WTC11 (cell line): ENCODE data around the gene STUB1. TPM values are rescaled to one million over a fixed set of nuclear protein-coding genes. Genes with fewer than 3 reads are reported as not detected.
"Not testable (repeated sequence)": the region's sequence is repeated elsewhere in the genome, so short reads cannot be mapped to it uniquely, and the experiment has no call there.

Experiments
- ATAC-seq: fragments of 200-7000 bp; cut with Tn5 transposase; 2 replicates; pipeline ENCODE4 v1.10.0; 2021; ENCODE audit warnings: mild to moderate bottlenecking, moderate library complexity
- CTCF ChIA-PET: fragments of 300-600 bp; sonication (Branson Sonifier 250); formaldehyde crosslinking; loops from one replicate; lab custom pipeline; 2021; ENCODE audit warnings: antibody characterized with exemption; lab: Charles Lee
- POLR2A ChIA-PET: fragments of 350-600 bp; sonication (Branson Sonifier 250); formaldehyde crosslinking; loops from one replicate; lab custom pipeline; 2021; ENCODE audit warnings: antibody characterized with exemption; lab: Charles Lee
- DNase-seq: peaks from one replicate; pipeline ENCODE4 v3.0.0; 2021; ENCODE audit warnings: low spot score
- H3K27ac Mint-ChIP-seq: 2 replicates; pipeline ENCODE4 v1.8.0; 2021; ENCODE audit warnings: mixed read lengths
- H3K27me3 Mint-ChIP-seq: 2 replicates; pipeline ENCODE4 v1.8.0; 2021; ENCODE audit warnings: low read depth, mild to moderate bottlenecking, moderate library complexity, mixed read lengths
- H3K36me3 Mint-ChIP-seq: 2 replicates; pipeline ENCODE4 v1.8.0; 2021; ENCODE audit warnings: mixed read lengths
- H3K4me1 Mint-ChIP-seq: 2 replicates; pipeline ENCODE4 v1.8.0; 2022; ENCODE audit warnings: mixed read lengths
- H3K4me3 Mint-ChIP-seq: 2 replicates; pipeline ENCODE4 v1.8.0; 2021; ENCODE audit warnings: mild to moderate bottlenecking, moderate library complexity, mixed read lengths
- H3K9me3 Mint-ChIP-seq: 2 replicates; pipeline ENCODE4 v1.8.0; 2021; ENCODE audit warnings: mixed read lengths
- CBFB ChIP-seq: sonication (generic); formaldehyde crosslinking; IDR thresholded peaks from 2 replicates; pipeline ENCODE4 v1.8.1; 2022; ENCODE audit warnings: mild to moderate bottlenecking, low read depth, missing genetic modification reagents
- CREB1 ChIP-seq: sonication (generic); formaldehyde crosslinking; IDR thresholded peaks from 2 replicates; pipeline ENCODE4 v1.8.0; 2023; ENCODE audit warnings: mild to moderate bottlenecking, missing genetic modification reagents
- CTCF ChIP-seq: fragments of 200-600 bp; IDR thresholded peaks from 2 replicates; pipeline ENCODE4 v1.8.0; 2022; ENCODE audit warnings: antibody characterized with exemption
- ELF4 ChIP-seq: sonication (generic); formaldehyde crosslinking; IDR thresholded peaks from 2 replicates; pipeline ENCODE4 v1.8.1; 2022; ENCODE audit warnings: low read depth, mild to moderate bottlenecking, moderate library complexity, missing genetic modification reagents
- ETV6 ChIP-seq: sonication (generic); formaldehyde crosslinking; IDR thresholded peaks from 2 replicates; pipeline ENCODE4 v1.8.1; 2022; ENCODE audit warnings: mild to moderate bottlenecking, missing genetic modification reagents
- JAZF1 ChIP-seq: fragments of 250-450 bp; sonication (Bioruptor Pico); IDR thresholded peaks from 2 replicates; pipeline ENCODE4 v1.9.0; 2021; ENCODE audit warnings: moderate library complexity, mild to moderate bottlenecking, inconsistent platforms
- NFE2L1 ChIP-seq: sonication (generic); formaldehyde crosslinking; IDR thresholded peaks from 2 replicates; pipeline ENCODE4 v1.8.1; 2023; ENCODE audit warnings: missing genetic modification reagents
- NR2C2 ChIP-seq: sonication (generic); formaldehyde crosslinking; IDR thresholded peaks from 2 replicates; pipeline ENCODE4 v1.8.0; 2022; ENCODE audit warnings: mild to moderate bottlenecking, missing genetic modification reagents
- SMAD3 ChIP-seq: sonication (generic); formaldehyde crosslinking; IDR thresholded peaks from 2 replicates; pipeline ENCODE4 v1.8.0; 2022; ENCODE audit warnings: missing genetic modification reagents, mild to moderate bottlenecking, borderline replicate concordance
- SOX15 ChIP-seq: fragments of 250-450 bp; sonication (Bioruptor Pico); IDR thresholded peaks from 2 replicates; pipeline ENCODE4 v1.9.0; 2021; ENCODE audit warnings: mild to moderate bottlenecking
- TCF7 ChIP-seq: sonication (generic); formaldehyde crosslinking; IDR thresholded peaks from 2 replicates; pipeline ENCODE4 v1.8.0; 2022; ENCODE audit warnings: mild to moderate bottlenecking, low read depth, missing genetic modification reagents, moderate library complexity
- USF2 ChIP-seq: sonication (generic); formaldehyde crosslinking; IDR thresholded peaks from 2 replicates; pipeline ENCODE4 v1.8.1; 2023; ENCODE audit warnings: mild to moderate bottlenecking, missing genetic modification reagents, moderate library complexity
- ZNF317 ChIP-seq: sonication (generic); formaldehyde crosslinking; IDR thresholded peaks from 2 replicates; pipeline ENCODE4 v1.8.1; 2023; ENCODE audit warnings: low read depth, mild to moderate bottlenecking, moderate library complexity, missing genetic modification reagents, borderline replicate concordance
- ZNF396 ChIP-seq: fragments of 250-450 bp; sonication (Bioruptor Pico); IDR thresholded peaks from 2 replicates; pipeline ENCODE4 v1.8.0; 2021; ENCODE audit warnings: mild to moderate bottlenecking, moderate library complexity, borderline replicate concordance
- ZNF671 ChIP-seq: fragments of 250-450 bp; sonication (Bioruptor Pico); IDR thresholded peaks from 2 replicates; pipeline ENCODE4 v1.8.0; 2021; ENCODE audit warnings: mild to moderate bottlenecking
- total RNA-seq: library from RNA; stranded (reverse); gene quantifications from 3 replicates; pipeline ENCODE4 v1.2.3, GENCODE V29; 2021
- TF ChIP-seq, protein P1 (sequence below): sonication (generic); formaldehyde crosslinking; IDR thresholded peaks from 2 replicates; pipeline ENCODE4 v1.8.0; 2022; ENCODE audit warnings: mild to moderate bottlenecking, missing genetic modification reagents
- TF ChIP-seq, protein P2 (sequence below): sonication (generic); formaldehyde crosslinking; IDR thresholded peaks from 2 replicates; pipeline ENCODE4 v1.8.0; 2023; ENCODE audit warnings: mild to moderate bottlenecking, missing genetic modification reagents
- TF ChIP-seq, protein P3 (sequence below): sonication (generic); formaldehyde crosslinking; IDR thresholded peaks from 2 replicates; pipeline ENCODE4 v1.8.1; 2022; ENCODE audit warnings: missing genetic modification reagents, borderline replicate concordance
- TF ChIP-seq, protein P4 (sequence below): sonication (generic); formaldehyde crosslinking; IDR thresholded peaks from 2 replicates; pipeline ENCODE4 v1.8.0; 2023; ENCODE audit warnings: missing genetic modification reagents

The STUB1 gene
- total RNA-seq, 1 experiment from 2014 or later = 88.2 TPM

DNA sequence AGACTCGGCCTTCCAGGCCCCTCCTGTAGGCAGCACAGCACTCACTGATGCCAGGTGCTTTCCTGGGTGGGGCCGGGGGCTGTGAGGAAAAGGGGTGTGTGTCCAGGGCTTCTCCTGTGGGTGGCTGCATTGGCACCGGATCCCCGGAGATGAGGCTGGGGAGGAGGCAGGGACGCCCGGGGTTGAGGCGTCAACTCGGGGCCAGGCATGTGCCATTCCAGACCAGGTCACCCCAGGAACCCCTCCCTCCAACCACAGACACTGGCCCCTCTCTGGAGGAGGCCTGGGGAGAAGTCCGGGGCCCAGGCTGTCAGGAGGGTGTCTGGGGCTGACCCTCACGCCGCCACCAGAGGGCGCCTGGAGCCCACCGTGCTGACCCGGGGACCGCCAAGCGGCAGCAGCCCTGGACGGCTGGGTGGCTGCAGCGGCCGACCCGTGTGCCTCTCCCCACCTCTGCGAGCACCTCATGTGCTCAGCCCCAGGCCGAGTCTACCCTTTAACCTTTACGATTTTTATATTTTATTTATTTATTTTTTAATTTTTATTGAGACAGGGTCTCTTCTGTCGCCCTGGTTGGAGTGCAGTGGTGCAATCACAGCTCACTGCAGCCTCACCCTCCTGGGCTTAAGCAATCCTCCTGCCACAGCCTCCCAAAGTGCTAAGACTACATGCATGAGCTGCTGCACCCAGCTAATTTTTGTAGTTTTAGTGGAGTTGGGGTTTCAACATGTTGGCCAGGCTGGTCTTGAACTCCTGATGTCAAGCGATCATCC, 31.5 kb downstream of the STUB1 start (continued):
- TF ChIP-seq CTCF (peak; percentile 96), SOX15 (CRISPR knock-in tag) (no peak), SMAD3 (no peak)
- TF ChIP-seq, protein P1, sequence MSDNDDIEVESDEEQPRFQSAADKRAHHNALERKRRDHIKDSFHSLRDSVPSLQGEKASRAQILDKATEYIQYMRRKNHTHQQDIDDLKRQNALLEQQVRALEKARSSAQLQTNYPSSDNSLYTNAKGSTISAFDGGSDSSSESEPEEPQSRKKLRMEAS (CRISPR knock-in tag) = peak; percentile 28; the same call in 1 of the 2 replicates

GRCh38 chr16:712740-713250, 32.6 kb downstream of the STUB1 start:
- H3K36me3 Mint-ChIP-seq, POLR2A ChIA-PET, H3K9me3 Mint-ChIP-seq: not testable (repeated sequence)
- CTCF ChIA-PET = interaction anchor here (0.9 to 8.8 kb wide), 18 partner anchors 8 to 345 kb away, joined by 3 to 90 read pairs (median 6); partner anchors contain the start of genes ANTKMT, CCDC78, CHTF18 and CIAO3
- DNase-seq = peak; percentile 86
- peak; percentile 44 for TF ChIP-seq CTCF
- TF ChIP-seq, all 79 proteins: peak for 1; not testable (repeated sequence) for 78
- ATAC-seq, H3K4me1 Mint-ChIP-seq, H3K4me3 Mint-ChIP-seq: not testable (repeated sequence)
- H3K27me3 Mint-ChIP-seq = peaks cover 51% of the 10 kb centered on the region
- H3K27ac Mint-ChIP-seq = peak overlapping the region; percentile 34

GRCh38 chr16:714079-714478, 33.9 kb downstream of the STUB1 start:
- DNase-seq = no peak
- TF ChIP-seq, protein P2, sequence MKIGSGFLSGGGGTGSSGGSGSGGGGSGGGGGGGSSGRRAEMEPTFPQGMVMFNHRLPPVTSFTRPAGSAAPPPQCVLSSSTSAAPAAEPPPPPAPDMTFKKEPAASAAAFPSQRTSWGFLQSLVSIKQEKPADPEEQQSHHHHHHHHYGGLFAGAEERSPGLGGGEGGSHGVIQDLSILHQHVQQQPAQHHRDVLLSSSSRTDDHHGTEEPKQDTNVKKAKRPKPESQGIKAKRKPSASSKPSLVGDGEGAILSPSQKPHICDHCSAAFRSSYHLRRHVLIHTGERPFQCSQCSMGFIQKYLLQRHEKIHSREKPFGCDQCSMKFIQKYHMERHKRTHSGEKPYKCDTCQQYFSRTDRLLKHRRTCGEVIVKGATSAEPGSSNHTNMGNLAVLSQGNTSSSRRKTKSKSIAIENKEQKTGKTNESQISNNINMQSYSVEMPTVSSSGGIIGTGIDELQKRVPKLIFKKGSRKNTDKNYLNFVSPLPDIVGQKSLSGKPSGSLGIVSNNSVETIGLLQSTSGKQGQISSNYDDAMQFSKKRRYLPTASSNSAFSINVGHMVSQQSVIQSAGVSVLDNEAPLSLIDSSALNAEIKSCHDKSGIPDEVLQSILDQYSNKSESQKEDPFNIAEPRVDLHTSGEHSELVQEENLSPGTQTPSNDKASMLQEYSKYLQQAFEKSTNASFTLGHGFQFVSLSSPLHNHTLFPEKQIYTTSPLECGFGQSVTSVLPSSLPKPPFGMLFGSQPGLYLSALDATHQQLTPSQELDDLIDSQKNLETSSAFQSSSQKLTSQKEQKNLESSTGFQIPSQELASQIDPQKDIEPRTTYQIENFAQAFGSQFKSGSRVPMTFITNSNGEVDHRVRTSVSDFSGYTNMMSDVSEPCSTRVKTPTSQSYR (CRISPR knock-in tag) = no peak
- TF ChIP-seq ELF4 (CRISPR knock-in tag) (no peak), JAZF1 (CRISPR knock-in tag) (no peak), ZNF396 (CRISPR knock-in tag) (no peak), ETV6 (CRISPR knock-in tag) (no peak), CREB1 (CRISPR knock-in tag) (no peak), CBFB (CRISPR knock-in tag) (no peak), NFE2L1 (no peak), NR2C2 (CRISPR knock-in tag) (no peak), USF2 (CRISPR knock-in tag) (no peak), ZNF671 (CRISPR knock-in tag) (no peak), ZNF317 (CRISPR knock-in tag) (no peak), TCF7 (CRISPR knock-in tag) (no peak)
- TF ChIP-seq, protein P3, sequence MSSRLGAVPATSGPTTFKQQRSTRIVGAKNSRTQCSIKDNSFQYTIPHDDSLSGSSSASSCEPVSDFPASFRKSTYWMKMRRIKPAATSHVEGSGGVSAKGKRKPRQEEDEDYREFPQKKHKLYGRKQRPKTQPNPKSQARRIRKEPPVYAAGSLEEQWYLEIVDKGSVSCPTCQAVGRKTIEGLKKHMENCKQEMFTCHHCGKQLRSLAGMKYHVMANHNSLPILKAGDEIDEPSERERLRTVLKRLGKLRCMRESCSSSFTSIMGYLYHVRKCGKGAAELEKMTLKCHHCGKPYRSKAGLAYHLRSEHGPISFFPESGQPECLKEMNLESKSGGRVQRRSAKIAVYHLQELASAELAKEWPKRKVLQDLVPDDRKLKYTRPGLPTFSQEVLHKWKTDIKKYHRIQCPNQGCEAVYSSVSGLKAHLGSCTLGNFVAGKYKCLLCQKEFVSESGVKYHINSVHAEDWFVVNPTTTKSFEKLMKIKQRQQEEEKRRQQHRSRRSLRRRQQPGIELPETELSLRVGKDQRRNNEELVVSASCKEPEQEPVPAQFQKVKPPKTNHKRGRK = no peak
- TF ChIP-seq, protein P4, sequence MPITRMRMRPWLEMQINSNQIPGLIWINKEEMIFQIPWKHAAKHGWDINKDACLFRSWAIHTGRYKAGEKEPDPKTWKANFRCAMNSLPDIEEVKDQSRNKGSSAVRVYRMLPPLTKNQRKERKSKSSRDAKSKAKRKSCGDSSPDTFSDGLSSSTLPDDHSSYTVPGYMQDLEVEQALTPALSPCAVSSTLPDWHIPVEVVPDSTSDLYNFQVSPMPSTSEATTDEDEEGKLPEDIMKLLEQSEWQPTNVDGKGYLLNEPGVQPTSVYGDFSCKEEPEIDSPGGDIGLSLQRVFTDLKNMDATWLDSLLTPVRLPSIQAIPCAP = no peak

More at GRCh38 chr16:714079-714478, 33.9 kb downstream of the STUB1 start:
- Mint-ChIP-seq H3K9me3 (no peaks in the 10 kb centered on the region), H3K4me1 (peaks cover 9% of the 10 kb centered on the region), H3K4me3 (no peak overlapping the region), H3K27ac (no peak overlapping the region), H3K36me3 (no peaks in the 10 kb centered on the region), H3K27me3 (peaks cover 43% of the 10 kb centered on the region)
- CTCF ChIA-PET = interaction anchor here (0.8 to 8.8 kb wide), 5 partner anchors 13 to 359 kb away, joined by 3 to 90 read pairs (median 22); partner anchors contain the start of genes CCDC78, CHTF18, HAGHL and RPUSD1
- no peak for ATAC-seq
- POLR2A ChIA-PET = interaction anchor here (0.6 kb wide), 1 partner anchor 1540 kb away, joined by 3 read pairs; no protein-coding TSS in a partner anchor
